HG03442 (cell line): ENCODE measurements around the gene CASKIN2.

ENCODE experiments used
- ATAC-seq: cut with Tn5 transposase; IDR thresholded peaks from one replicate; pipeline ENCODE4 v1.9.1; 2021; ENCODE audit warnings: mild to moderate bottlenecking, moderate library complexity; ENCODE audit not compliant: unreplicated experiment

CASKIN2 gene, protein sequence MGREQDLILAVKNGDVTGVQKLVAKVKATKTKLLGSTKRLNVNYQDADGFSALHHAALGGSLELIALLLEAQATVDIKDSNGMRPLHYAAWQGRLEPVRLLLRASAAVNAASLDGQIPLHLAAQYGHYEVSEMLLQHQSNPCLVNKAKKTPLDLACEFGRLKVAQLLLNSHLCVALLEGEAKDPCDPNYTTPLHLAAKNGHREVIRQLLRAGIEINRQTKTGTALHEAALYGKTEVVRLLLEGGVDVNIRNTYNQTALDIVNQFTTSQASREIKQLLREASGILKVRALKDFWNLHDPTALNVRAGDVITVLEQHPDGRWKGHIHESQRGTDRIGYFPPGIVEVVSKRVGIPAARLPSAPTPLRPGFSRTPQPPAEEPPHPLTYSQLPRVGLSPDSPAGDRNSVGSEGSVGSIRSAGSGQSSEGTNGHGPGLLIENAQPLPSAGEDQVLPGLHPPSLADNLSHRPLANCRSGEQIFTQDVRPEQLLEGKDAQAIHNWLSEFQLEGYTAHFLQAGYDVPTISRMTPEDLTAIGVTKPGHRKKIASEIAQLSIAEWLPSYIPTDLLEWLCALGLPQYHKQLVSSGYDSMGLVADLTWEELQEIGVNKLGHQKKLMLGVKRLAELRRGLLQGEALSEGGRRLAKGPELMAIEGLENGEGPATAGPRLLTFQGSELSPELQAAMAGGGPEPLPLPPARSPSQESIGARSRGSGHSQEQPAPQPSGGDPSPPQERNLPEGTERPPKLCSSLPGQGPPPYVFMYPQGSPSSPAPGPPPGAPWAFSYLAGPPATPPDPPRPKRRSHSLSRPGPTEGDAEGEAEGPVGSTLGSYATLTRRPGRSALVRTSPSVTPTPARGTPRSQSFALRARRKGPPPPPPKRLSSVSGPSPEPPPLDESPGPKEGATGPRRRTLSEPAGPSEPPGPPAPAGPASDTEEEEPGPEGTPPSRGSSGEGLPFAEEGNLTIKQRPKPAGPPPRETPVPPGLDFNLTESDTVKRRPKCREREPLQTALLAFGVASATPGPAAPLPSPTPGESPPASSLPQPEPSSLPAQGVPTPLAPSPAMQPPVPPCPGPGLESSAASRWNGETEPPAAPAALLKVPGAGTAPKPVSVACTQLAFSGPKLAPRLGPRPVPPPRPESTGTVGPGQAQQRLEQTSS (N-terminal part only)

DNA sequence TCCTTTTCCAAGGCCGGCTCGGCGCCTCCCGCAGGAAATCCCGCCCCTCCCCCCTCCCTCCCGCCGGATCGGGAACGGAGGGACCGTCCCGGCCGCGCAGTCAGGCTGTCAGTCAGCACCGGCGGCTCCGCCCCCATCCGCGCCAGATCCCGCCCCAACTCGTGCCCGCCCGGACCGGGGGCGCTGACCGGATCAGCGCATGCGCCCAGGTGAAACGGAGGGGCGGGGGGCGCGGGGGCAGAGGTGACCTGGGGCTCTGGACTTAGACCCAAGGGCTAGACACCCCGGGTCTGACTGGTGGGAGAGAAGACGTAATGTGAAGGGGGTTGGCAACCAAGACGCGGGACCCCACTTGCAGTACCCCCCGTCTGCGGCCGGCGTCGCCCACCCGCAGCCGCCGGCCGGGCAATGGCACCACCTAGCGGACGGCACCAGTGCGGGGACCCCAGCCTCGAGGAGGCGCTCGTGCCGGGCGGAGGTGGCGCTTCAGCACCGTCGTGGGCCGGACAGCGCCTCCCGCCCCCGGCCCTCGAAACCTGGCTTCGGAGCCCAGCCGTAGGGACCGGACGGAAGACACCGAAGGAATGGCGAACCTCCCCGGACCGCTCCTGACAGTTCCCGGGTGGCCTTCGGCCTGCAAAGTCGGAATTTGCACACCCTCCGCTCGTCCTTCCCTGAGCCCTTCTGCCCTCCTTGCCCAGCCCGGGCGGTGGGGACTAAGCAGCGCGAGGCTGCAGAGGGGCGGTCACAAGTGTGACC lies at the start of gene CASKIN2:
Gene CASKIN2 (minus strand): TSS at position 42 of the 759 bp plus-strand sequence. CDS start 1,733 bp downstream, outside the sequence.
- peak; percentile 37 for ATAC-seq

DNA sequence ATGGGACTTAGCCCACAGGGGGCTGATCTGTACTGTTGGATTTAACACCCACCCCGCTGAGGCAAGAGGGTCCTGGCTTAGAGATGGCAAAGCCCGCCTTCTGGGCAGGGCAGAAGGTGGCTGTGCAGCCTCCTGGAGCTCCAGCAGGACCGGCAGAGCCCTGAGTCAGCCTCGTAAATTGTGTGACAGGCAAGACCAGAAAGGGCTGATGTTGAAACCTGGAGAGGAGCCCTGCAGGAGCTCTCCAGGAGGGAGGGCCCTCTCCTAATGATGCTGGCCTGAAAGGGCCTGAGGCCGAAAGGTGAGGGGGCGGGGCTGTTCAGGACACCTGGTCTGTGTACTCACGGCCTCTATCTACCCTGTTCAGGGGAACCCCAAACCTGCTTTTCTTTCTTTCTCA lies 49.7 kb upstream of the CASKIN2 start:
- ATAC-seq = no peak

DNA sequence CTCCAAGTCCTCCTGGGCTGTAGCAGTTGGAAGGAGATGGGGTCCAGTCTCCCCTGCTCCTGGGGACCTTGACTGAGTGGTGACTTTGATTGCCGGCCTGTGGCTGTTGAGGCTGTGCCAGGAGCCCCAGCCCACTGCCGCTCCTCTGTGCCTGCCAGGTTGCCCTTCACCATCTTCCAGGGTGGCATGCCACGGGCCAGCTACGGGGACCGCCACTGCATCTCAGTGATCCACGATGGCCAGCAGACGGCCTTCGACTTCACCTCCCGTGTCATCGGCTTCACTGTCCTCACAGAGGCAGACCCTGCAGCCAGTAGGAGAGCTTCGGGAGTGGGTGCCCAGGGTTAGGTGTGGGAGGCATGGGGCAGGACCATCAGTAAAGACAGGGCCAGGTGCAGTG lies 48.9 kb upstream of the CASKIN2 start:
- no peak for ATAC-seq

DNA sequence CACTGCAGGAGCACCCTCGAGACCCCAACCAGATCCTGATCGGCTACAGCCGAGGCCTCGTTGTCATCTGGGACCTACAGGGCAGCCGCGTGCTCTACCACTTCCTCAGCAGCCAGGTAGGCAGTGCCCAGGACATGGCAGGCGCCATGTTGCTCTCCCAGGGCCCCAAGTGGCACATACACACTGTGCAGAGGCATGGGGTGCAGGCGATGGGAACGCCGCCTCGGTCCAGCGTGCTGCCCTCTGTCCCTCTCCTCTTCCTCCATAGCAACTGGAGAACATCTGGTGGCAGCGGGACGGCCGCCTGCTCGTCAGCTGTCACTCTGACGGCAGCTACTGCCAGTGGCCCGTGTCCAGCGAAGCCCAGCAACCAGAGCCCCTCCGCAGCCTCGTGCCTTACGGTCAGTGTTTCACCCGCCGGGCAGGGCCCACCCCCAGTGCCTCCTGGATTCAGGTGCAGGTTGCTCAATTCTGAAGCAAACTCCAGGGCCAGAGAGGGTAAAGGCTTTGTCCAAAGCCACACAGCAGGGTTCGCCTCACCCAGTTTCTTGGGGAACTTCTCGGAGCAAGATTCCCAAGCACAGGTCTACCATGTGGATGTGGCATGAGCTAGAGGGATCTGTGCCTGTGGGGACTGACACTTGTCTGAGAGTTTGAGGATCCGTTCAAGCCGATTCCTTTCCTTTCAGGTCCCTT lies 47.9 kb upstream of the CASKIN2 start:
- no peak for ATAC-seq

DNA sequence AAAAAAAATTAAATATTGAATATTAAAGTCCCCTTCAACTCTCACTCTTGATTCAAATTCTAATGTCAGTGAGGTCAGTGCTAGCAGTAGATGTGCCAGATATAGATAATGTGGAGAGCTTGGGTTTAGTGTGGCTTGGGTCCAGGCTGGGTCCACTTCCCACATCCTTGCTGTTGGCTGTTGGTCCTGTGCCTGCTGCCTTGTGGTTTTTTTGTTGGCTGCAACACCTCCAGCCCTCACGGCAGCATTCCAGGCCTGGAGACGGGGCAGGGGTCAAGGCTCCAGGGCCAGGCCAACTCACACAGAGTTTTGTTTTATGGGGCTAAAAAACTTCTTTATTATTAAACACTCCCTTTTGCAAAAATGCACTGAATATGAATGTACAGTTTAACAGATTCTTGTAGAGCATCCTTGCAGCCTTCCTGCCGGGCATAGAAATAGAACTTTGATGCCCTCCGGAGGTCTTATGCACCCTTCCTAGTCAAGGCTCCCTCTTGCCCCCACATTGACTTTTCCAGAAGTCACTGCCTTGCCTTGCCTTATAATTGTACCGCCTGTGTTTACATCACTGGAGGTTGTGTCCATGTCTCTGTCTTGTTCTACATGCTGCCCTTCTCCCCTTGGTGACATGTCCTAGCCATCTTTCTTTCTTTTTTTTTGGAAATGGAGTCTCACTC lies 46.7 kb upstream of the CASKIN2 start:
- no peak for ATAC-seq

DNA sequence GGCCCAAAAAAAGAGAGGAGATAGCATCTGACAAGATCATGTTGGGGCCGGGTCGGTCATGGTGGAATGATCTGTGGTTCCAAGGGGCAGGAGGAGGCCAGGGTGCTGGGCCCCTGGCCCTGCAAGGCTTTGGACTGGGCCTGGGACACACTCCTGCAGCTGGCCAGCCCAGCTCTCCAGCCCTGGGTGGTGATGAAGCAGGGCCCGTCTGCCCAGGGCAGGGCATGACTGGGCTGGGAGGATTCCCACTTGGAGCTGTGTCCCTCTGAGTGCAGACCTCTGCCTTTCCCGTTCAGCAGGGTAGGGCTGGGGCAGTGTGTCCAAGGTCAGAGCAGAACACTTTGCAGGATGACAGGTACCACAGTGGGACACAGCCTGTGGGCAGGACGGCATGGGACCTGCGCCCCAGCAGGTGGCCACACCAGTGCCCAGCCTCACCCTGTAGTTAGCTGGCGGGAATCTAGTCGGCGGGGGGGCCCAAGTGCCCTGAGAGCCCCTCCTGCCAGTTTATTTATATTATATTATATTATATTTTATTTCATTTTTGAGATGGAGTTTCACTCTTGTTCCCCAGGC lies 44.7 kb upstream of the CASKIN2 start:
- ATAC-seq = no peak

DNA sequence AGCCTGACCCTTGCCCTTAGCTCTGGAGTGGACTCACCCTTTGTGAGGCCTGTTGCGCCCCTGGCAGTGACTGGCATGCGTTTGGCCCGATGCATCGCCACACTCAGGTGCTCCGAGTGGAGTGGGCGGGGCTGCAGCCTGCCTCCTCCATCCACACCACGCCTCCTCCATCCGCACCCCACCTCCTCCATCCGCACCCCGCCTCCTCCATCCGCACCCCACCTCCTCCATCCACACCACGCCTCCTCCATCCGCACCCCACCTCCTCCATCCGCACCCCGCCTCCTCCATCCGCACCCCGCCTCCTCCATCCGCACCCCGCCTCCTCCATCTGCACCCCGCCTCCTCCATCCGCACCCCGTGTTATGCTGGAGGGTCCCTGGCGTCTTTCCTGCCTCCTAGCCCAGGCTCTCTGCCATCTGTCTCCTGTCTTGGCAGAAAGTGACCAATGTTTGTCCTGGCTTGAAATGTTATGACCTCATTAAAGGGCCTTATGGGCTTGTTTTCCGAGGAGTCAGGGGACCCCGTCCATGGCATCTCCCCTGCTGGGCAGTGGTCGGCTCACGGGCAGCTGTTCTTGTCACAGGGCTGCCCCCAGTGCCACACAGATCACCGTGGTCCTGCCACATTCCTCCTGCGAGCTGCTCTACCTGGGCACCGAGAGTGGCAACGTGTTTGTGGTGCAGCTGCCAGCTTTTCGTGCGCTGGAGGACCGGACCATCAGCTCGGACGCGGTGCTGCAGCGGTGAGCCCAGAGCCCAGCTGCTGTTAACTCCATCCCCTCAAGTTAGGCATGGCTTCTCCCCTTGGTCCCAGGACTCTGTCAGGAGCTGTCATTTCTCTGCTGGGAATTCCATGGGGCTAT lies 43.6 kb upstream of the CASKIN2 start:
- ATAC-seq = no peak

DNA sequence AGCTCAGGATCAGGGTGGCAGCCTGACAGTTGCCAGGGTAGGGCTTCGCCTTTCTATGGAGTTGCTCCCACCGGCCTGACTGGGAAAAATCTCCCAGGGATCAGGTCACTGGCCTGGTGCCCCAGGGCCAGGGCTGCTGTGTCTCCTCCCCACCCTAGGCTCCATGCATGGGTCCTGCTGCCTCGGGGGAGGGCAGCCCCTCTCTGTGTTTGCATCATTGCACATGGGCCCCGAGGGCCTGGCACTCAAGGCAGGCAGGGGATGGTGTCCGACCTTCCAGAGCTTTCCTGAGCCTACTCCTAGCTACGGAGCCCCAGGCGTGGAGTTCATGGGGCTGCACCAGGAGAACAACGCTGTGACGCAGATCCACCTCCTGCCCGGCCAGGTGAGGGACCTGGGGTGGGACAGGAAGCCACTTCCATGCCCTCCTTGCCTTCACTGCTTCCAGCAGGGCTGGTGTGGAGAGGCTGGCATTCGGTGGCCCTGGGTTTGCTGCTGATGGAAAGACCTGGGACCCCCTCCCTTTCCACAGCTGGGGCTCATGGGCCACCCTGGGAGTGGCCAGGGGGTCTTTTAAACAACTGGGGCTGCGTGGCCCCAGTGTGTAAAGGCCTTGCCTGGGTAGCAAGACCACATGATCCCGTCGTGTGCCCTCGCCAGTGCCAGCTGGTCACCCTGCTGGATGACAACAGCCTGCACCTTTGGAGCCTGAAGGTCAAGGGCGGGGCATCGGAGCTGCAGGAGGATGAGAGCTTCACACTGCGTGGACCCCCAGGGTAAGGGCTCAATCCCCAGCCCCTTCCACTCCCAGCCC lies 42.7 kb upstream of the CASKIN2 start:
- ATAC-seq = no peak

DNA sequence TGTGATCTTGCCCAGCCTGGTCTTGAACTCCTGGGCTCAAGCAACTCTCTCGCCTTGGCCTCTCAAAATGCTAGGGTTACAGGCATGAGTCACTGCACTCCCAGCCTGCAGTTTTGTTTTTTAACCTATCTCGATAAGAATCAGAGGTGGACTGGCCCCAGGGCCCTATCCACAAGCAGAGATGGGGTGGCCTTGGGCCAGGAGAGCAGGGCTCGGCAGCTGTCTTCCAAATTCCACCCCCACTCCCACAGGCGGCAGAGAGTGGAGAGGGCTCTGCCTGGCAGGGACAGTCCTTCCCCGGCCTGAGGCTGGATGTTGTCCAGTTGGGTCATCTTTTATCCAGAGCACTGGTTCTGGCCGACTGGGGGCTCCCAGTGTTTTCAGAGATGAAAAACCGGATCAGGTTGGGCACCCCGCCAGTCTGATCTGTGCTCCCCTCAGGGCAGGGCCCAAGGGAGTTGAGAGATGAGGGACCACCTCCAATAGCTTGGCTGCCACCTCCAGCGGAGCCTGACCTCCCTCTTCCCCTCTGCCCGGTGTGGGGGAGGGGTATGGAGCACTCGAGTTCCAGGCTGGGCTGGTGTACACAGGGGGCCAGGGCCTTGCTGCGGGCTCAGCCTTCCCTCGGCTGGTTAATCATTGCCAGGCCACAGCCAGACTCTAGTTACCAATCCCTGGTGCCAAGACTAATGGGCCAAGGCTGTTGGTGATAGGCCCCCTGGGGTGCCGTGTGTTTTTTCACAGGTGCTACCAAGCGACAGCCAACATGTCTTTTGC lies 41.9 kb upstream of the CASKIN2 start:
- no peak for ATAC-seq

DNA sequence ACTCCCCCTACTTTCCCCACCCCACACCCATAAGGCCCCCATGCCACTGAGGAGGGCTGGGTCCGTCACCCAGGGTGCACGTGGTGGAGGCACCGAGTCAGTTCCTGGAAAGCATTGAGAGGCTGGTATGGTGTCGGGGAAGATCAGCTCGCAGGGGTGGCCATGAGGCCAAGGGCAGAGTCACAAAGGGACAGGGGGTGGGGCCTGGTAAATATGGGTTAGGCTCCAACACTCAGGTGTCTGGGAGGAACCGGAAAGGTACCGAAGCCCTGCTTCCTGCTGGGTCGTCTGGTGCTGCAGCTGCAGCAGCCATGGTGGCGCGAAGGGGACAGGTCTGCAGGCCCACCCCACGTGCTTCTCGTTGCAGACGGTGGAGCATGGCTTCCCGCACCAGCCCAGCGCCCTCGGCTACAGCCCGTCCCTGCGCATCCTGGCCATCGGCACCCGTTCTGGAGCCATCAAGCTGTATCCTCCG lies 40.4 kb upstream of the CASKIN2 start:
- ATAC-seq = no peak

DNA sequence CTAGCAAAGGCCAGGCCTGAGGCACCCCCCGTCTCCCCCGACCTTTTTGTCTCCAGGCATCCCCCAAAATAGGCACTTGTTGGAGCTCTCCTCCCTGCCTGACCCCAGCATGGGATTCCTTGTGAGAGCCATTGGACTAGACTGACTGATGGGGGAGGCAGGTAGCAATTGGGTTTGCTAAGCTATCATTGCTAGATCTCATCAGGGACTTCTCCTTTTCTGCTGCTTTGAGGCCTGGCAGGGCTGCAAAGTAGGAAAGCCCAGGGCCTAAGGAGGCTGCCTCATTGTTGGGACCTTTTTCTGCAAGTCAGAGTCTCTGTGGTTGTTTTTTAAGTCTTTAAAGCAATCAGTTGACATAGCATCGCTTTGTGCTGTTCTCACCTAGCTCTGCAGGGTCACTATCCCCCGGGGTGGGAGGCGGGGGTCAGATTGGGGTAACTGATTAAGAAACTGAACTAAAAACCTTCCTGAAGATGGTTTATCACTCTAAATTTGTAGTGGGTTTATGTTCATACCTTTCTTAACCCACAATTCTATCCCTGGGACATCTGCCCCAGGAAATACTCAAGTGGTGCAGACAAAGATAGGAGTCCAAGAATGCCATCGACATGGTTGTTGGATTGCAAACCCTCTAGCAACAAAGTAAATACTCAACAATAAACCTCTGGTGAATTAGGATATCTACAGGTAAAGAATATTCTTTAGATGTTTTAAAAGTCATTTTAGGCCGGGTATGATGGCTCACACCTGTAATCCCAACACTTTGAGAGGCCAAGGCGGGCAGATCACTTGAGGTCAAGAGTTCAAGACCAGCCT lies 38.2 kb upstream of the CASKIN2 start:
- no peak for ATAC-seq

DNA sequence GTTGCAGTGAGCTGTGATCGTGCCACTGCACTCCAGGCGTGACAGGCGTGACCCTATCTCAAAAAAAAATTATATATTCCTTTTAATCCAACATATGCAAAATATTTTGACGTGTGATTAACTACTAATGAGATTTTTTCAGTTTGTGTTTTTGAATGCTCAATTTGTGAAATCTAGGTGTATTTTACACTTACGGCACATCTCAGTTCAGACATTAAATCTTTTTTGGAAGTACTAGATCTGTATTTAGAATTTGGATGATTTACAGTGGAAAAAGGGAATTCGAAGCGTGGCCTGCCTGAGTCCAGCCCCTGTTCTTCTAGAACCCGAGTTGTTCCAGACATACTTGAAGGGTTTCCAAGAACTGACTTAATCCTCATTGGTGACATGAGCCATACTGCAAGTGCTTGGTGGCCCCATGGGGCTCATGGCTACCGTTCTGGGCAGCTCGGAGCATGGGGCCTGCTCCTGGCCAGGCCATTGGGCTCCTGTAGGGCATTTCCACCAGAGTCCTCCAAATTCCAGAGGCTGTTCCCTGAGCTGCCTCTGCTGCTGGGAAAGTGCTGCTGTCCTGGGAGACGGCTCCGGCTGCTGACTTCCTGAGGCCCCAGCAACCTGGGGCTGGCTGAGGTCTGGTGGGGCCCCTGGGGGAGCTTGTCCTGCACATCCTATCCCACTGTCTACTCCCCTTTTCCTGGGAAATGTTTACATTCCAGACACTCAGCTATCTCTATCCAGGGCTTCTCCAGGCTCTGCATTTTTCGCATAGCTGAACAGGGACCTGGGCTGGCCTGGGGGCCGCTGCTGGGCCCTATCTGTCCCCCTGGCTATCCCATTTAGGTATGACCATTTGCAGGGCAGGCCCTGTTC lies 37.3 kb upstream of the CASKIN2 start:
- no peak for ATAC-seq

DNA sequence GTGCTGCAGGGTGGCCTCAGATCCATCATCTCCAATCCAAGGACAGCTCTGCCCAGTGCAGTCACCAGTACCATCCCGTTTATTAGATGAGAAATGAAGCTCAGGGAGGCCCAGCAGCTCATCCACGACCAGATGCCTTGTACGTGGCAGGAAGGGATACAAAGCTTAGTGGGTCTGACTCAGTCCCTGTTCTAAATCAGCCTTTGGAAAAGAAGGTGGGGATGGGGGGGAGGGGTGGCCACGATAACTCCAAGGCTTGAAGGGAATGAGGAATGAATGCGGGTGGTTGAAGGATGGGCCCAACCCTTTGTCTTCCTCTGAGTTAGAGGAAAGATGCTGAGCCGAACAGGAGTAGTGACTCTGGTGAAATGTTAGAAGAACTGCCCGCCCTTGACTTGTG lies 35.9 kb upstream of the CASKIN2 start:
- no peak for ATAC-seq

DNA sequence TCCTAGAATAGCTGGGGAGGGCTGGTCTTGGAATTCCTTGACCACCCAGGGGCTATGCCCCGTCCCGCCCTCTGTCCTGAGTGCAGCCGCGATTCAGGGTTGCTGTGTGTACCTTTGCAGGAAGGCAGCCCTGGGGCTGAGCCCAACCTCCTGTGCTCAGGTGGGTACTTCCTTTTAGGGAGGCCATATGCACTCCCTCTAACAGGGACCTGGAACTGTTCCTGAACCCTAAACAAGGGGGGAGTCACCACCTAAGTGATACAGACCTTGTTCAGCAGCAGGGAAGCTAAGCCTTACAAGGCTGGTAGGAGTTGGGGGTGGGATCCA lies 34.8 kb upstream of the CASKIN2 start:
- ATAC-seq = no peak
